Liver (tissue), 9 donors: Measurements from ENCODE around the gene HHAT. TPM values are rescaled to one million over a fixed set of nuclear protein-coding genes. Genes with fewer than 3 reads are reported as not detected.

Experiments used
- DNase-seq: peaks from one replicate; pipeline ENCODE4 v3.0.0-alpha.2; 2017; ENCODE audit warnings: low spot score
- H3K27ac ChIP-seq, 2 donors: one replicate each; pipeline ENCODE4 v1.7.0; 2013; ENCODE audit warnings: inconsistent platforms in 2 of 2, low read length in 2 of 2, control low read depth in 1 of 2, low read depth in 1 of 2, mild to moderate bottlenecking in 1 of 2
- H3K27me3 ChIP-seq, 4 donors: one replicate each; pipeline versions ENCODE4 v1.6.1 to v1.7.0; 2013; ENCODE audit warnings: low read length in 3 of 4, inconsistent platforms in 1 of 4, mild to moderate bottlenecking in 1 of 4, moderate library complexity in 1 of 4; ENCODE audit not compliant: control insufficient read depth in 4 of 4, insufficient read depth in 4 of 4
- H3K36me3 ChIP-seq, 4 donors: one replicate each; pipeline versions ENCODE4 v1.6.1 to v1.7.0; 2013; ENCODE audit warnings: low read length in 3 of 4, mild to moderate bottlenecking in 3 of 4, low read depth in 1 of 4, moderate library complexity in 1 of 4; ENCODE audit not compliant: control insufficient read depth in 4 of 4, insufficient read depth in 3 of 4
- H3K4me1 ChIP-seq, 4 donors: one replicate each; pipeline versions ENCODE4 v1.6.1 to v1.7.0; 2013; ENCODE audit warnings: low read length in 3 of 4, mild to moderate bottlenecking in 3 of 4, moderate library complexity in 1 of 4; ENCODE audit not compliant: control insufficient read depth in 4 of 4, insufficient read depth in 4 of 4
- H3K4me3 ChIP-seq, 3 donors: one replicate each; pipeline versions ENCODE4 v1.6.1 to v1.7.0; 2013; ENCODE audit warnings: low read length in 3 of 3, control low read depth in 1 of 3, low read depth in 1 of 3, mild to moderate bottlenecking in 1 of 3
- H3K9ac ChIP-seq, 2 donors: one replicate each; pipeline ENCODE4 v1.7.0; 2013; ENCODE audit warnings: low read length in 2 of 2, mild to moderate bottlenecking in 2 of 2, moderate library complexity in 2 of 2, control low read depth in 1 of 2, low read depth in 1 of 2
- H3K9me3 ChIP-seq, 4 donors: one replicate each; pipeline versions ENCODE4 v1.6.1 to v1.7.0; 2013; ENCODE audit warnings: low read length in 3 of 4; ENCODE audit not compliant: control insufficient read depth in 4 of 4
- ATF3 ChIP-seq: IDR thresholded peaks from 2 replicates; pipeline ENCODE4 v1.6.1; 2016; ENCODE audit warnings: antibody characterized with exemption
- CTCF ChIP-seq: fragments of 150-350 bp; IDR thresholded peaks from 2 replicates; pipeline ENCODE4 v1.5.1; 2017; ENCODE audit warnings: improper control_type of control experiment, low read depth, low read length; ENCODE audit not compliant: missing input control
- EGR1 ChIP-seq, 2 donors: IDR thresholded peaks; 2 replicates each; pipeline ENCODE4 v1.6.1; 2016 to 2018; ENCODE audit warnings: antibody characterized with exemption in 2 of 2, low read depth in 2 of 2
- FOXA1 ChIP-seq: IDR thresholded peaks from 2 replicates; pipeline ENCODE4 v1.6.1; 2016; ENCODE audit warnings: antibody characterized with exemption
- FOXA2 ChIP-seq: IDR thresholded peaks from 2 replicates; pipeline ENCODE4 v1.6.1; 2016; ENCODE audit warnings: antibody characterized with exemption
- GABPA ChIP-seq, 2 donors: IDR thresholded peaks in 1 of 2; conservative IDR thresholded peaks in 1 of 2; 2 replicates each; pipeline ENCODE4 v1.6.1; 2016; ENCODE audit warnings: antibody characterized with exemption in 2 of 2, mild to moderate bottlenecking in 1 of 2, moderate library complexity in 1 of 2
- HNF4A ChIP-seq, 2 donors: conservative IDR thresholded peaks; 2 replicates each; pipeline ENCODE4 v1.6.1; 2016; ENCODE audit warnings: antibody characterized with exemption in 2 of 2, mild to moderate bottlenecking in 2 of 2
- JUND ChIP-seq, 2 donors: IDR thresholded peaks; 2 replicates each; pipeline ENCODE4 v1.6.1; 2016; ENCODE audit warnings: antibody characterized with exemption in 2 of 2
- MAX ChIP-seq: IDR thresholded peaks from 2 replicates; pipeline ENCODE4 v1.6.1; 2016; ENCODE audit warnings: antibody characterized with exemption
- NR2F2 ChIP-seq: IDR thresholded peaks from 2 replicates; pipeline ENCODE4 v1.6.1; 2016; ENCODE audit warnings: antibody characterized with exemption
- RAD21 ChIP-seq, 2 donors: IDR thresholded peaks; 2 replicates each; pipeline ENCODE4 v1.6.1; 2016; ENCODE audit warnings: antibody characterized with exemption in 2 of 2, mild to moderate bottlenecking in 2 of 2
- REST ChIP-seq: IDR thresholded peaks from 2 replicates; pipeline ENCODE4 v1.6.1; 2016; ENCODE audit warnings: antibody characterized with exemption, mild to moderate bottlenecking
- RXRA ChIP-seq, 2 donors: IDR thresholded peaks; 2 replicates each; pipeline ENCODE4 v1.6.1; 2017 to 2018; ENCODE audit warnings: antibody characterized with exemption in 2 of 2, mild to moderate bottlenecking in 1 of 2
- SP1 ChIP-seq: IDR thresholded peaks from 2 replicates; pipeline ENCODE4 v1.6.1; 2018; ENCODE audit warnings: antibody characterized with exemption, mild to moderate bottlenecking
- TAF1 ChIP-seq: conservative IDR thresholded peaks from 2 replicates; pipeline ENCODE4 v1.6.1; 2016; ENCODE audit warnings: antibody characterized with exemption, mild to moderate bottlenecking
- YY1 ChIP-seq: IDR thresholded peaks from 2 replicates; pipeline ENCODE4 v1.6.1; 2016; ENCODE audit warnings: antibody characterized with exemption, mild to moderate bottlenecking
- whole genome bisulfite sequencing: extraction: QIAGEN DNeasy Blood & Tissue Kit; methylation state at CpG from one replicate; pipeline ENCODE4 v1.1.7; 2013; 5-methylcytosine and 5-hydroxymethylcytosine counted together
- polyA plus RNA-seq, 2 donors: library from polyadenylated mRNA; stranded (reverse) in 1 of 2; unstranded in 1 of 2; fragments of 200-250 nt in 1 of 2; fragments of >200 nt in 1 of 2; fragmentation: Nextera tagmentation in 1 of 2; extraction: Ambion mirVana in 1 of 2; gene quantifications; one replicate each; pipeline versions ENCODE4 v1.2.1 to v1.2.3, GENCODE V29; 2013 to 2015
- total RNA-seq, 2 donors: library from RNA; depleted of rRNA; stranded (reverse); fragments of >200 nt; gene quantifications; one replicate each; pipeline ENCODE4 v1.2.3, GENCODE V29; 2014
- TF ChIP-seq, protein P1 (sequence below): IDR thresholded peaks from 2 replicates; pipeline ENCODE4 v1.6.1; 2016; ENCODE audit warnings: antibody characterized with exemption
- donor health status: healthy.
- donor health status: healthy.
- donor health status: healthy.
- donor health status: healthy.
- donor health status: healthy.

Gene HHAT
- total and polyA plus RNA-seq, 4 donors = 1.3 to 2.2 (median 1.6) TPM

- Histone ChIP-seq H3K4me1 (no peaks in the 10 kb centered on the region), H3K27me3 (no peaks in the 10 kb centered on the region), H3K9me3 (no peaks in the 10 kb centered on the region), H3K9ac (no peak overlapping the region), H3K4me3 (no peak overlapping the region), H3K27ac (no peak overlapping the region), H3K36me3 (no peaks in the 10 kb centered on the region)
- 78% methylated on average over 4 of the region's 4 CpGs for WGBS
- no peak for TF ChIP-seq ATF3
- no peak for TF ChIP-seq EGR1 (IDR thresholded peaks at IDR 0.05; ENCODE audit: low read depth in 2 of 2)
- no peak for TF ChIP-seq NR2F2
- TF ChIP-seq RXRA (IDR thresholded peaks at IDR 0.05) = no peak
- no peak for TF ChIP-seq REST
- no peak for TF ChIP-seq MAX
- TF ChIP-seq RAD21 (IDR thresholded peaks at IDR 0.05) = no peak
- no peak for TF ChIP-seq HNF4A (conservative IDR thresholded peaks at IDR 0.05)
- no peak for TF ChIP-seq YY1
- no peak for TF ChIP-seq JUND (IDR thresholded peaks at IDR 0.05)
- no peak for TF ChIP-seq TAF1
- no peak for TF ChIP-seq CTCF
- TF ChIP-seq, protein P1, sequence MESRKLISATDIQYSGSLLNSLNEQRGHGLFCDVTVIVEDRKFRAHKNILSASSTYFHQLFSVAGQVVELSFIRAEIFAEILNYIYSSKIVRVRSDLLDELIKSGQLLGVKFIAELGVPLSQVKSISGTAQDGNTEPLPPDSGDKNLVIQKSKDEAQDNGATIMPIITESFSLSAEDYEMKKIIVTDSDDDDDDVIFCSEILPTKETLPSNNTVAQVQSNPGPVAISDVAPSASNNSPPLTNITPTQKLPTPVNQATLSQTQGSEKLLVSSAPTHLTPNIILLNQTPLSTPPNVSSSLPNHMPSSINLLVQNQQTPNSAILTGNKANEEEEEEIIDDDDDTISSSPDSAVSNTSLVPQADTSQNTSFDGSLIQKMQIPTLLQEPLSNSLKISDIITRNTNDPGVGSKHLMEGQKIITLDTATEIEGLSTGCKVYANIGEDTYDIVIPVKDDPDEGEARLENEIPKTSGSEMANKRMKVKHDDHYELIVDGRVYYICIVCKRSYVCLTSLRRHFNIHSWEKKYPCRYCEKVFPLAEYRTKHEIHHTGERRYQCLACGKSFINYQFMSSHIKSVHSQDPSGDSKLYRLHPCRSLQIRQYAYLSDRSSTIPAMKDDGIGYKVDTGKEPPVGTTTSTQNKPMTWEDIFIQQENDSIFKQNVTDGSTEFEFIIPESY = no peak
- TF ChIP-seq FOXA2 = no peak
- no peak for TF ChIP-seq FOXA1
- no peak for TF ChIP-seq GABPA (IDR thresholded peaks at IDR 0.05 in 1 of 2, conservative IDR thresholded peaks at IDR 0.05 in 1 of 2)
- TF ChIP-seq SP1 = no peak
- DNase-seq = no peak
Measured at GRCh38 chr1:210535761-210536160, 207.1 kb downstream of the HHAT start.
